Measurements from ENCODE around the gene ZBTB32.
A peak's percentile ranks its signal among the peaks of the same experiment; 100 is the strongest.

Gene ZBTB32

DNA sequence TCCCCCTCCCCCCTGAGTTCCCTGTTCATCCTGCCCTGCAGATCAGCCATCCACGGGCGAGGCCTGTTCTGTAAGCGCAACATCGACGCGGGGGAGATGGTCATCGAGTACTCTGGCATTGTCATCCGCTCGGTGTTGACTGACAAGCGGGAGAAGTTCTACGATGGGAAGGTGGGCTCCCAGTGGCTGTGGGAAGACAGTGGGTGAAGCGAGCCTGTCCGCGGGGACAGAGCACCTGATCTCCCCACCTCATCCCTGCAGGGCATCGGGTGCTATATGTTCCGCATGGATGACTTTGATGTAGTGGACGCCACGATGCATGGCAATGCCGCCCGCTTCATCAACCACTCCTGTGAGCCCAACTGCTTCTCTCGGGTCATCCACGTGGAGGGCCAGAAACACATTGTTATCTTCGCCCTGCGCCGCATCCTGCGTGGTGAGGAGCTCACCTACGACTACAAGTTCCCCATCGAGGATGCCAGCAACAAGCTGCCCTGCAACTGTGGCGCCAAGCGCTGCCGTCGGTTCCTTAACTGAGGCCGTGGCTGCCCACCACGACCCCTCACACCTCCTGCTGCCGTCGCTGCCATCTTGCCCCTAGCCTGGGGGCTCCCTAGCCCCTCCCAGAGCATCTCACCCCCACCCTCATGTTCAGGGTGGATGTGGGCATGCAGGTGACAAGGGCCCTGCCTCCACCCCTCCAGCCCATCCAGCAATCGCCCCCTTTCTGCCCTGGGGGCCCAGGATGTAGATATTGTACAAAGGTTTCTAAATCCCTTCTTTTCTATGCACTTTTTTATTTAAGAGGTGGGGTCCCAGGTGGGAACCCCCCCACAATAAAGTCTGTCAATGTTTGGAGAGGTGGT is 33.9 kb downstream of the ZBTB32 start:
- no peak for DNase-seq

DNA sequence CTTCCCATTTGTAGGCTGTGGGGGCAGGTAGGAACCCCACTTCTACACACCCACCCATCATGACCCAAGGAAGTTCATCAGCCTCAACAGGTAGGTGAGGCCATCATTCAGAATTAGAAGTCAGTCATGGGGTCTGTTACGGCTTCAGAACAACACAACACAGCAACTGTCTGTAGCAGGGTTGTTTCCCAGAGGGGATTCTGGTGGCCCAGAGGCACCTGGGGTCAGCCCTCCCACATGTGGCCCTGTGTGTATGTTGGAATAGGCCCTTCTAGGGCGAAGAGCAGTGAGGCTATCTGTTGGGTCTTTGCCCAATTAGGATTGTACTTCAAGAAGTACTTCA is 34.5 kb downstream of the ZBTB32 start:
- no peak for DNase-seq

DNA sequence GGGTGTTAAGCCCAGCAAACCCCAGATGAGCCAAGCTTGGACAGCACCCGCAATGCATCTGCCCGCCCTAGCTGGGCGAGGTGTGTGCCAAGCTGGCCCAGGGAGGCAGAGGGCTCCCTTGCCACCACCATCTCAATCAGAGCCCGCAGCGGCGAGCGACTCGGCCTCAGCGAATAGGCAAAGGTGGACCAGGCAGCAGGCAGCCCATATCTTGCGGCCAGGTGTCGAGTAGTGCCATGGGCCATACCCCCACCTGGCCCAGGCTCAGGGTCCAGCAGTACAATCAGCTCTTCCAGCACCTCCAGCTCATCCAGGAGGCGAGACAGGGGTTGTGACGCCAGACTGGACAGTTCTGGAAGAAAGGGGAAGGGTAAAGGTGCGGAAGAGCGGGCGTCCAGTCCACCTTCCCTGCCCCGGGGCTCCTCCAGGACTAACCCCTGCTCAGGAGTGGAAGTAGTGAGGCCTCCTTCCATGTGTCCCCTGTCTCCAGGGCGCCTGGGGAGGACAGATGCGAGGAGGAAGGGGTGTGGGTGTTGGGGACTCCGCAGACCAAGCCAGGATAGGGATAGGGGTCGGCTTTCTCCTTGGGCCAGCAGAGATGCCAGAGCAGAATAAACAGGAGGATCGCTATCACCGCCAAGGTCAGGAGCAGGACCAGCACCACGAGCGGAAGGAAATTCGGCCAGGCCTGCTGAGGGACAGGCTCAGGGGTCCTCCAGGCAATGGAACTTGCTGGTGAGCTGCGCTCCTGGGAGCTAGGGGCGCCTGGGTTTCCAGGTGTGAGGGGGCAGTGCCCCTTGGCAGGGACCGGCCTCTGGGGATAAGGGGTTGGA is 35.1 kb downstream of the ZBTB32 start:
- no peak for DNase-seq

DNA sequence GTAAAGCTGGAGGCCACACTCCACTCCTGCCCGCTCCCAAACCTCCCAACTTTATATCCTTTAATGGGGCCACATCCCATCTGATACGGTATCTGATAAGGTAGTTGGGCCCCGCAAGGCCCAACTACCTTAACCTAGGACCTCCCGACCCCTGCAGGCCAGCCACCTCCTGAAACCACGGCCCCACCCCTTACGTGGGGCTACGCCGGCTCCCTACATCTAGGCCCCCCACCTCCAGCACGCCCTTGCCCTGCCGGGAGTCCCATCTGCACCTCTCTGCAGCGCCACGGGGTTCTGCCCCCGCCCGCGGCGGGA is 35.7 kb downstream of the ZBTB32 start:
- no peak for DNase-seq

DNA sequence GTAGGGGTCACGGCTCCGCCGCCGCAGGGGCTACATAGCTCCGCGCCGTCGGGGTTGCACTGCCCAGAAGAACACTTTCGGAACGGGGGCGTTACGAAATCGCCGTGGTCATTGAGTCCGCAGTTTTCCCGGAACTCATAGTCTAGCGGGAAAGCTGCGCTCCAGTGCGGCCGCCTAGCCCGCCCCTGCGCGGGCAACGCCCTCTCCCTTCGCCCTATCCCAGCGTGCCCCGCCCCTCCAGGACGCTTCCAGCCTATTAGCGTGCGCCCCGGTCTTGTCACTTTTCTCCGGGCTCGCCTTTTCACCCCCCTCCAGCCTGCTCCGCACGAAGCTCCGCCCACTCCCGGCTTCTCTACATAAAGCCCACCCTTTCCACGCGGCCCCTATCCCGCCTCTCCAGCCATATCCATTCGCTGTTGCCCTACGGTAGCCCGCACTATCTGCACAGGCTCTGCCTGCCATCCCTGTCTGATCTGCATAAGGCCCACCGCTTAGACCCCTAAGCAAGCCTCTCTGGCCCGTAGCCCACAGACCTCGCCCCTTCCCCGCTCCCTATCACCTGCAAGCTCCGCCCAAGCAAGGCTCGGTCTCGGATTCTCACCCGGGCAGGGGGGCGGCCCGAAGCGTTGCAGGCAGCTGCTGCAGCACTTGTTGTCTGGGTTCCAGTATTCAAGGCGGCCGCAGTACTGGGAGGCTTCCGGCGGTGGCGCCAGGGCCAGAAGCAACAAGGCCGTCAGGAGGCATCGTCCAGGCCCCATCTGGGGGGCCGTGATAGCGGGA is 36.3 kb downstream of the ZBTB32 start:
- DNase-seq = peak; percentile 99

DNA sequence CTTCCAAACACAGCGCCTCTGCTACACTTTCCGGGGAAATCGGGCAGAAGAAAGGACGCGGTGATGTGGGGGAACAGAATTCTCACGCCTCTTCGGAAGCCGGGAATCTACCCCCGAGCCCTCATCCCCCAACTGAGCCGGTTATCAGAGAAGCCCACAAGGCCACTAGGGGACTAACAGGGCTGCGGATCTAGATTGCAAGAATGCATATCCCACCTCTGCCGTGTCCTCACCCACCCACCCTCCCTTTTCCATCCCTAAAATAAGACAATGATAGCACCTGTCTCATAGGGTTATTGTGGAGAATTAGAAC is 36.8 kb downstream of the ZBTB32 start:
- no peak for DNase-seq

DNA sequence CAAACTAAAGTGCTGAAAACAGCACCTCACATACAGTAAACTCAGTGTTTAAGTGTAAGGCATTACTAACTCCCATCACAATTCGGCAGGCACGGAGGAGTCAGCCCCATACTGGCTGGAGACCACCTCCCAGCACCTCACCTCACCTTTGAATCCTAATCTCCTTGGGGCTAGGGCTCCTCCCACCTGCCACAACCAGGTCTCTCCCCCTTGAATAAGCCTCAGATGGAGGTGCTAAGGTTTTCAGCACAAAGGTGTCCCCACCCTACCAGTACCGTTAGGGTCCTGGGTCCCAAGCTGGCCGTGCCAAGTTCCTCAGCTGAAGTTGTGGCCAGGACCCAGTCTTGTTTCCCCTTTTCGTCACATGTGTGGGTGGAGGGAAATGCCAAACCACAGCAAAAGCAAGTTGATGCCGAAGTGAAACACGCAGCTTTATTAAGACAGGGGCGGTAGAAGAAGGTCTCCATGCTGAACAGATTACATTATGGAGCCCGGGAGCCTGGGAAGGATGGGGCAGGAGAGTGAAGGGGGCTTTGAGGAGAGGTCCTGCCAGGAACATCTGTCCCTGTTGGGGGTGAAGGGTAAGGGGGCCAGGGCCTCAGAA is 37.9 kb downstream of the ZBTB32 start, which contains the start of gene IGFLR1:
Gene IGFLR1 (minus strand): TSS at position 332 of the 604 bp plus-strand sequence. CDS start 1,272 bp downstream, outside the sequence.
- DNase-seq = peak; percentile 22

DNA sequence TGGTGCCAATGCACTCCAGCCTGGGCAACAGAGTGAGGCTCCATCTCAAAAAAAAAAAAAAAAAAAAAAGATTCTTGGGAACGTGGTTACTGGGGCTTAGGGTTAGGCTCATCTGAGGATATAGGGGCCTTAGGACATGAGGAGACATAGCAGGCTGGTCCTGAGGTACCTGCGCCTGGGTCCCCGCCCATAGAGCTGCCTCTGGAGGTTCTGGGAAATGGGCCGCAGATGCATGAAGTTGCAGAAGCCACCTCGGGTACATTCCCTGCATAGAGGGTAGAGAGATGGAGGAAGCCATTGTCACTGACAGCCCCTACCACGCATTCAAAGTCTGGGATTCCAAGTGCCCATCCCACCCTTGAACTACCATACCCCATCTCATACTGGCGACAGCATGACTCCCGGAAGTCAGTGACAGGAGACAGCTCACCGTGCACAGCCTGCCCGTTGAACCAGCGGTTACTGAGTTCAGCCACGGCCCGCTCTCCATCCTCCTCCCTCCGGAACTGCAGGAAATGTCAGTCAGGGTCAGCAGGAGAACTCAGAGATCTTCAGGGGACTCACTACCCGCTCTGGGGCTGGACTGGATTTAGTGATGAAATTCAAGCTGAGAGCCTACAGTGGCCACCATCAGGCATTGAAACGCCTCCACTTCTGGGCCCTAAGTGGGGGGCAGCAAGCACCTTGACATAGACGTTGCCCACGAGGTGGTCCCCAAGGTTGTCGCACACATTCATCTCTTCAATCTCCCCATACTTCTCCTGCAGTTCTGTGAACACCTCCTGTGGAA is 39.5 kb downstream of the ZBTB32 start:
- DNase-seq = no peak

DNA sequence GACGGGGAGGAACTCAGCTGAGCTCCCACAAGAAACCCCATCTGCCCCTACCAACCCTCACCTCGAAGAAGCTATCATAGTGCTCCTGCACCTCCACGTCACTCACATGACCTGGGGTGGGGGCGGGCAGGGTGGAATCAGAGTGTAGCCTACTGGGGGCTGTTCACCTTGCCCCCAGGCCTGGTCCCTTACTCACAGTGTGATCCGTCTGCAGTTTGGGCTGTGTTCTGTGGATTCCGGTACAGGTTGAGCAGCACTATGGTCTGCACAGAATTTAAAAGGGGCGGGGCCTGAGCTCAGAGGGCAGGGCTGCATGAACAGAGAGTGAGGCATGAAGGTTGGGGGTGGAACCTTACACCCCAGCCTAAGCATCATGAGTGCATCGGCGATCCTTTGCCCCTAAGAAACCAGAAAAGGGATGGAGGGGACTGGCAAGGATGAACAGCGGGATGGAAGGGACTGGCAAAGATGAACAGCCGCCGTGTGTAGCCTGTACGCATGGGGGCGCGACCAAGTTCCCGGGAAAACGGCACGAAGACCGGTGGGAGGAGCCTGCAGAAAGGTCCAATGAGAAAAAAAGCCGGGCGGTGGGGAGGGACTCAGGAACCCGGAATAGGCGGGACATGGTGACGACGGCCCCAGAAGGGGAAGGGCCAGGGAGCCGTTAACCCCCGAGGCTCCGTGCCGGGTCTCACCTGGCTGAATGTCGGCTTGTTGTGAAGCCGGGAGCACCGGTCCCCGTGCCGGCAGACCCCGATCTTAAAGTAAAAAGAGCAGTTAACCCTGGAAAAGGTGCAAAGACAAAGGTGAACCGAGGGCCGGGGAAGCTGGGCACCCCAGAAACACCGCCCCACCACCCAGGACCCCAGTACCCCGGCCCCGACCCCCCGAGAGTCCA is 40.3 kb downstream of the ZBTB32 start:
- DNase-seq = peak; percentile 96

DNA sequence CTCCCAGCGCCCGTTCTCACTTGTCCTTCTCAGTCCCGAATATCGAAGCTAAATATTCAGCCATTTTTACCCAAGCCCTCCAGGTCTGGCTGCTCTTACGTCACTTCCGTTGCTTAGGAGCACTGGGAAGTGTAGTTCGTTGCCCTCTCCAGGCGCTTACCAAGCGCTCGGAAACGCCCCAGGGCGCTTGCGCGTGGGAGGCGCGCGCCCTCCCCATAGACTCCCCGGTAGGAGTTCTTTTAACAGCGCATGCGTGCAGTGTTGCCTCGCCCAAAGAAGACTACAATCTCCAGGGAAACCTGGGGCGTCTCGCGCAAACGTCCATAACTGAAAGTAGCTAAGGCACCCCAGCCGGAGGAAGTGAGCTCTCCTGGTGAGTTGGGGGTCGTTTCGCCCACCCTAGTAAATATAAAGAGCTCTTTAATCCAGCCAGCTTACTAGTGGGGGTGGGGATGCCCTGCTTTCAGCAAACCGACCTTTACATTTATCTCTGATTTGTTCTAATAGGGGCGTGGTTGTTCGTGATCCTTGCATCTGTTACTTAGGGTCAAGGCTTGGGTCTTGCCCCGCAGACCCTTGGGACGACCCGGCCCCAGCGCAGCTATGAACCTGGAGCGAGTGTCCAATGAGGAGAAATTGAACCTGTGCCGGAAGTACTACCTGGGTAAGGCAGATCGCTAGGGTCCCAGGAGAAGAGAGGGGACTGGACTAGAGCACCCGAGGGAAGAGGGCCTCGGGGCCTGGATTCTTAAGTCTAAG is 41.1 kb downstream of the ZBTB32 start, which contains the start of the genes PSENEN and U2AF1L4:
Gene PSENEN (plus strand): TSS at position 324 of the 759 bp plus-strand sequence. CDS start 280 bp downstream, at position 604.
Gene U2AF1L4 (minus strand): TSS at position 91 of the 759 bp plus-strand sequence. CDS start 27 bp downstream, at position 64.
- peak; percentile 100 for DNase-seq

DNA sequence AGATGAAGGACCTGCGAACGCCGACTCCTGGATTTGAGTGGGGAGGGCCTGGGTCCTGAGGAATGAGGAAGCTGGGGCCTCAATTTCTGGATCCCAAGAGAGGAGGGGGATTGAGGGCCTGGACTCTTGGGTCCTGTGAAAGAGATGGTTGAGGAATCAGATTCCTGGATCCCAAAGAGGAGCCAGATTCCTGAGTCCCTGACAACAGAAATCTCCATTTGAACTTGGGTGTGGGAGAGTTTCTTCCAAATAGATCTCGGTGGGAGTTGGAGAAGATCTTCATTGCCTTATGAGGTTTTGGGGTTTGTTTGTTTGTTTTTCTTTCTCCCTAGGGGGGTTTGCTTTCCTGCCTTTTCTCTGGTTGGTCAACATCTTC is 41.7 kb downstream of the ZBTB32 start:
- DNase-seq = no peak

DNA sequence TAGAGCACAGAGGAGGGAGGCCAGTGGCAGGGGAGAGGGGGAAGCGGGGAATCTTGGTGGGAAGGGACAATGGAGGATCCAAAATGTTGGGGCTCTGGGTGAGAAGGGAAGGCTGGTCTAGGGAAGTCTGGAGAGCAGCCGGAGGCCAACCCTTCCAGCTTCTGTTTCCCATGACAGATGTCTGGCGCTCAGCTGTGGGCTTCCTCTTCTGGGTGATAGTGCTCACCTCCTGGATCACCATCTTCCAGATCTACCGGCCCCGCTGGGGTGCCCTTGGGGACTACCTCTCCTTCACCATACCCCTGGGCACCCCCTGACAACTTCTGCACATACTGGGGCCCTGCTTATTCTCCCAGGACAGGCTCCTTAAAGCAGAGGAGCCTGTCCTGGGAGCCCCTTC is 42.2 kb downstream of the ZBTB32 start:
- no peak for DNase-seq

DNA sequence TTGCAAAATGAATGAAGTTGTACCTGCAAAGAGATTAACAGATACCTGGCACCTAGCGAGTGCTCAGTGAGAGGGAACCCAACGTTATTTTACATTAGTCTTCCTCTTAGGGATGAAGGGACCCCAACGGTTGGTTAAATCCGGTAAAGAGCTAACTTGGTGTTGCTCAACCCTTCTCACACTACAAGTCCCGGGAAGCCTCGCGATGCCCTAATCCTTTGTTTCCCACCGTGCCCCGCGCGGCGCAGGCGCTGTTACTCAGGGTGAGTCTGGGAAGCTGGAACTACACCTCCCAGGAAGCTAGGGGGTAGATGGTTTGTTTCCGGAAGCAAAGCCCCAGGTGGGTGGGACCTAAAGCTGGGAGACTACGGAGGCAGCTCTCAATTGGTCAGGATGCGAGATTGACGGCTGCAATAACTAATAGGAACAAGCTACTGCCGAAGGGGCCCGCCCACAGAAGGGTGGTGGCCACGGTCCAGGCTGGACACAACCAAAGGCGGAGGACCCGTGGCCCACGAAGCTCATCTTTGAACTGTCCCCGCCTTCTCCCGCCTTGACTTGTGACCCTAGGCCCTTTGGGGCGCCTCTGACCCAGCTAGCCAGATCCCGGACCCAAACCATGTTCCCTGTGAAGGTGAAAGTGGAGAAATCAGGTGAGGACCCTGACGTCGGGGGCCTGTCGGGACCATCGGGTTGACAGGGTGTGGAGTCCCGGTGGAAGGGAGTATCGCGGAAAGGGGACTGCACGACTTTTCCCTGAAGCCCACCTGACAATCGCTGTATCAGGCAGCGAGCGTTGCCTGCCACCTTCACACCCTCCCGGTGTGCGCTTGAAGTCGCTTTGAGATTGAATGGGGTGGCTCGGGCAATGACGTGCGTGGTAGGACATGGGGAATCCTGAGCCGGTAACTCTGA is 44.0 kb downstream of the ZBTB32 start, which contains the start of gene LIN37:
Gene LIN37 (plus strand): TSS at position 471 of the 915 bp plus-strand sequence. CDS start 149 bp downstream, at position 620.
- peak; percentile 100 for DNase-seq

DNA sequence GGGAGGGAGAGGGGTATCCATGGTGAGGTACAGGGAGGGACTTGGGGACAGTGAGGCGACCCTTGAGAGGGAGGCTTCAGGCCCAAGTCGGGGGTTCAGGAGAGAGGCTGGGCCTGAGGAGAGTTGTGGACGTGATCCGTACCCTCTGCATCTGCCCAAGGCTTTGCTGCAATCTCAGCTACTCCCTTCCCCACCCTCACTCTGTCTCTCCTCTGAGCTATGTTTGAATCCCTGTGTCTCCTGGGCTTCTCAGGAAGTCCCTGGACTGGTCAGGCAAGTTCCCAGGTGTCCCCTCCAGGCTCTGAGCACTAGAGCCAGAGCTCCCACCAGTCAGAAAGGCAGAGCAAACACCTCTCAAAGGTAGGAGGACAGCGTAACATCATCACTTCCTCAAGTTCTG is 45.8 kb downstream of the ZBTB32 start:
- DNase-seq = no peak

DNA sequence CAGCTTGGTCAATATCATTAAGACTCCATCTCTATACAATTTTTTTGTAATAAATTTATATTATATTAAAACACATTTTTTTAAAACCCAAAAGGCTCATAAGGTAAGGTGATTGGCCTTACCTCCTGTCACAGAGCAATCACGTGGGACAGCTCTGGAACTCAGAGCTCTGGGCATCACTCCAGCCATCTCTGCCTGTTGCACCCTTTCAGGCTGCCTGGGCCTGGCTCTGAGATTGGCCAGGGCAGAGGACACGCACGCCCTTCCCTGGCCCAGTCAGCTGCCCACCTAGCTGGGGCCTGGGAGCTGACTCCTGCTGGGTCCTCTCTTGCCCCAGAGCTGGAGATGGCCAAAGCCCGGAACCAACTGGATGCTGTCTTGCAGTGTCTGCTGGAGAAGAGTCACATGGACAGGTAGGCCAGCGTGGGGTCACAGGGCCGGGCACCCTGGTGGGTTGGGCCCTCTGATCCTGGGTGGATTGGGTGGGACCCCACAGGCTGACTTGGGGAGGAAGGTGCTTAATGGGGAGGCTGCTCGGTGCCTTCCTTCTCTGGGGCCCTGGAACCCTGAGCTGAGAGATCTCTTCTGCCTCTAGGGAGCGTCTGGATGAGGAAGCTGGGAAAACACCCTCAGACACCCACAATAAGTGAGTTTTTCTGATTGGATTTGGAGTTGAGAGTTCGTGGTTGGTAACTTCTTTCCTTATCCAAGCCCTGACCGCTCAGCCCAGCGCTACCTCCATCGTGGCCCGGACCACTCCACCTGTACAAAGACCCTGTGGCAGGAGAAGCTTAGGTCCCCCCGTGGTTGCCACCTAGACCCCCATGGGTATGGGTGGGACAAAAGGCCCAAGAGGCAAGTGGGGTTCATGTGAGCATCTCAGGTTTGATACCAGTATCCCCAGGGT is 47.7 kb downstream of the ZBTB32 start:
- DNase-seq = no peak

DNA sequence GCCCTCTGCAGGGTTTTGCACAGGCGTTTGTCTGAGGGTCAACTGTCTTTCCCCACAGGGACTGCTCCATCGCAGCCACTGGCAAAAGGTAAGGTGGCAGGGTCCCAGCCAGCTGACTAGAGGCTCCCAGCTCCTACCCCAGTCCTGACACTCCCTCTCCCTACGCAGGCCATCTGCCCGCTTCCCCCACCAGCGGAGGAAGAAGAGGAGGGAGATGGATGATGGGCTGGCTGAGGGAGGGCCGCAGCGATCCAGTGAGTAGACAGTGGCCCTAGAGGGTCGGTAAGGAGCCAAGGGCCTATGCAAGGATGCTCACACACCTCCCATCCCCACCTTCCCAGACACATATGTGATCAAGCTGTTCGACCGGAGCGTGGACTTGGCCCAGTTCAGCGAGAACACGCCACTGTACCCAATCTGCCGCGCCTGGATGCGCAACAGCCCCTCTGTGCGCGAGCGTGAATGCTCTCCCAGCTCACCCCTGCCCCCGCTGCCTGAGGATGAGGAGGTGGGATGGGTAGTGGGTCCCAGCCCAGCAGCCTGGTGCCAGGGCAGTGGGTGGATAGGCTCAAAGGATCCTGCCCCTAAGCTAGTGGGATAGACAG is 48.5 kb downstream of the ZBTB32 start:
- no peak for DNase-seq
